B cell (primary cell): ENCODE measurements around the gene ICAM4.

Experiments used
- CTCF ChIP-seq: fragments of 200-600 bp; IDR thresholded peaks from one replicate; pipeline ENCODE4 v1.8.0; 2022; ENCODE audit warnings: antibody characterized with exemption, mild to moderate bottlenecking
- EZH2 ChIP-seq: IDR thresholded peaks from 2 replicates; pipeline ENCODE4 v1.6.1; 2012; ENCODE audit warnings: borderline replicate concordance, low read depth, mild to moderate bottlenecking, moderate library complexity, low read length; ENCODE audit not compliant: insufficient read depth, poor library complexity, severe bottlenecking

DNA sequence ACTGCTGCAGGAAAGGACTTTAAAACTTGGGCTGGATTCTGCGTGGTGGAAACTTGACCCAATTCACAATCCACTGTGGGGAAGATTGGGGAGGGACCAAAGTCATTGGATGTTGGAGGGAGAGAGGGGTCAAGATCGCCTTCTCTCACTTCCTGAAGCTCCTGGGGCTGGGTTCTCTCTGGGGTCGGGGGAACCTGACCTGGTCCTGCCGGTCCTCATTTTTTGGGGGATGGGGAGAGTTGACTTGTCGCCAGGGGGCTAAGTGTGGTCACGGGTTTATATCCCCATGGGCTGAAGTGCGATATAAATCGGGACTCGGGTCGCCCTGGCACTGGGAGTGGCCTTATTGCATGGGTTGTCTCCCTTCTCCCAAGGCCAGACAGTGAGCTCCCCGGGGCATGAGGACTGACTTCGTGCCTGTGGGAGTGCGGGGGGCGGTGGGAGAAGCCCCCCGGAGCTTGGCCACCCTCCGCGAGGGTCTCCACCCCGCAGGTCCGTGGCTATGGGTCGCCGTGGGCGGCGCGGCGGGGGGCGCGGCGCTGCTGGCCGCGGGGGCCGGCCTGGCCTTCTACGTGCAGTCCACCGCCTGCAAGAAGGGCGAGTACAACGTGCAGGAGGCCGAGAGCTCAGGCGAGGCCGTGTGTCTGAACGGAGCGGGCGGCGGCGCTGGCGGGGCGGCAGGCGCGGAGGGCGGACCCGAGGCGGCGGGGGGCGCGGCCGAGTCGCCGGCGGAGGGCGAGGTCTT lies 9.3 kb downstream of the ICAM4 start:
- TF ChIP-seq CTCF (no peak), EZH2 (no peak)
